T-helper 17 cell (primary cell): Measurements from ENCODE around the gene DIS3. TPM values are rescaled to one million over a fixed set of nuclear protein-coding genes. Genes with fewer than 3 reads are reported as not detected.
A peak's percentile ranks its signal among the peaks of the same experiment; 100 is the strongest.
"Not testable (repeated sequence)": the region's sequence is repeated elsewhere in the genome, so short reads cannot be mapped to it uniquely, and the experiment has no call there.

Experiments used
- ATAC-seq: fragments of 150-1000 bp; cut with Tn5 transposase; 2 replicates; pipeline ENCODE4 v1.10.0; 2021; ENCODE audit warnings: mild to moderate bottlenecking, moderate library complexity
- DNase-seq, 3 donors: peaks; one replicate each; pipeline versions ENCODE4 v3.0.0 to v3.0.0-alpha.2; 2020 to 2021
- H3K9me3 ChIP-seq: one replicate; pipeline ENCODE4 v1.7.0; 2013; ENCODE audit warnings: low read length, mild to moderate bottlenecking; ENCODE audit not compliant: control insufficient read depth, poor library complexity, severe bottlenecking
- H3K27ac Mint-ChIP-seq: one replicate; pipeline ENCODE4 v1.8.0; 2022; ENCODE audit warnings: mild to moderate bottlenecking, moderate library complexity, mixed read lengths
- H3K27me3 Mint-ChIP-seq: one replicate; pipeline ENCODE4 v1.8.0; 2022; ENCODE audit warnings: mixed read lengths
- H3K36me3 Mint-ChIP-seq: one replicate; pipeline ENCODE4 v1.8.0; 2022; ENCODE audit warnings: low read depth, mixed read lengths
- H3K4me1 Mint-ChIP-seq: one replicate; pipeline ENCODE4 v1.8.0; 2022; ENCODE audit warnings: mild to moderate bottlenecking, mixed read lengths
- H3K4me3 Mint-ChIP-seq: one replicate; pipeline ENCODE4 v1.8.0; 2022; ENCODE audit warnings: mild to moderate bottlenecking, moderate library complexity, mixed read lengths
- total RNA-seq, 4 donors: library from RNA in 2 of 4; stranded (reverse) in 2 of 4; gene quantifications; one replicate each; pipeline ENCODE4 v1.2.3 and lab custom pipeline; 2022 to 2026

Gene DIS3
- total RNA-seq, 2 donors from 2014 or later, result 29.1 to 42.2 TPM

DNA sequence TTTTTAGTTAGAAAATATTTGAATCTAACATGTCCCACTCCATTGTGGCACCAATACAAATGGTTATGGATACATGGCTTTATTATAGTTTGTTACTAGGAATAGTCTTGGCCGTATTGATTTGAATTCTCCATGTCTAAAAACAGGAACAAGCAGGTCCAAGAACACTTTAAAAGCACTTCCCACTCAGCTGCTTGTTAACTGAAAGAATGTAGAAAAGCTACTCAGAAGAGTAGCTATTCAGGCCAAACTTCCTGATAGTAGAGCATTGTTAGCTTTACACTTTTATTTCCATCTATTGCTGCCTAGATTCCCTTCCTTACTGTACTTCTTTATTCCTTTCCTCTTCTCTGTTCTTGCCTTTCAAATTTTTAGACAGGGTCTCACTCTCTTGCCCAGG, 7.1 kb upstream of the DIS3 start:
- DNase-seq, result no peak
- H3K4me3 Mint-ChIP-seq, result no peak overlapping the region

DNA sequence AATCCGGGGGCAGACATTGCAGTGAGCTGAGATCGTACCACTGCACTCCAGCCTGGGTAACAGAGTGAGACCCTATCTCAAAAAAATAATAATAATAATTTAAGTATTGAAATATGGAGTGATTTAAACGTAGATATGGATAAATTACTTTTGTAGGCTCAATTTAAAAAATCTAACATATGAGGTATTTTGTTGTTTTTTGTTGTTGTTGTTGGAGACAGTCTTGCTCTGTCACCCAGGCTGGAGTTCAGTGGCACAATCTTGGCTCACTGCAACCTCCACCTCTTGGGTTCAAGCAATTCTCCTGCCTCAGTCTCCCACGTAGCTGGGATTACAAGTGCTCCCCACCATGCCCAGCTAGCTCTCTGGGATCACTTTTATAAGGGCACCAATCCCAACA, 3.0 kb upstream of the DIS3 start:
- H3K9me3 ChIP-seq, H3K27ac Mint-ChIP-seq, H3K36me3 Mint-ChIP-seq, DNase-seq, ATAC-seq, H3K27me3 Mint-ChIP-seq, H3K4me3 Mint-ChIP-seq: not testable (repeated sequence)
- H3K4me1 Mint-ChIP-seq, result peaks cover 45% of the 10 kb centered on the region

More for the DNA sequence above, 7.1 kb upstream of the DIS3 start:
- Mint-ChIP-seq H3K27ac (no peak overlapping the region), H3K4me1 (peaks cover 29% of the 10 kb centered on the region), H3K27me3 (no peaks in the 10 kb centered on the region), H3K36me3 (peaks cover 7% of the 10 kb centered on the region)
- ATAC-seq, result no peak
- no peaks in the 10 kb centered on the region for H3K9me3 ChIP-seq

DNA sequence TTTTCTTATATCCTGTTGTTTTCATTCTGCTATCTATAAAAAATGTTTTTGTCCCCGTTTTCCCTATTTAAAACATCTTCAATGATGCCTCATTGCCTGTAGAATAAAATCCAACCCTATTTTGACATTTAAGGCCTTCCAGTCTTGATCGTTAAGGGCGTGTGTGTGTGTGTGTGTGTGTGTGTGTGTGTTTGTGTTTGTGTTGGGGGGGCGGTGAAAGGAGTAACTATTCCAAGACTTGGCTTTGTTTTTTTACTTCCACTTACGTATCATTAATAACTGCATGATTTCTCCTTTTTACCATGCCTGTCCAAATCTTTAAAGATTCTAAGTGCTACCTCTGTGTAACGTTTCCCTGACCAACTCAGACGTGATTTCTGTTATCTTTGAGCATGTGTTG, 1.0 kb upstream of the DIS3 start:
- H3K4me1 Mint-ChIP-seq, result peaks cover 49% of the 10 kb centered on the region

DNA sequence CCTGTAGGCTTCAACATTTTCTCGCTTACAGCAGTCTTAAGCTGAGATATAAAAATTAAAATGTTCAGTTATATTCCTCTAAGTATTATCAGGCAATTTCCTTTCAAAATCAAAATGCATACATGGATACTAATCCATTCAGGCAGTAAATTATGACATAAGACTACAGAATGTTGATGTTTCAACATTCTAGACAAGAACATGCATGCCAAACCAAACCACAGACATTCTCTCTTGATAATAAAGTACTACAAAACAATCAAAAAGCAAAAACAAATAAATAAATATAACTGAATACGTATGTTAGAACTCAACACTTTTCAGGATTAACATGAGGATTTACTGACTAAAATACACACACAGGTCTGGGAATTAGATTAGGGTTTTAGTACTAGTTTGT, 7.7 kb downstream of the DIS3 start:
- Mint-ChIP-seq H3K36me3 (peaks cover 5% of the 10 kb centered on the region), H3K27me3 (no peaks in the 10 kb centered on the region)

More for the DNA sequence above, 1.0 kb upstream of the DIS3 start:
- ATAC-seq (no peak), DNase-seq (no peak)
- H3K27me3 Mint-ChIP-seq, result no peaks in the 10 kb centered on the region
- peak overlapping the region; percentile 95 for H3K27ac Mint-ChIP-seq
- peak overlapping the region; percentile 99 for H3K4me3 Mint-ChIP-seq
- peaks cover 6% of the 10 kb centered on the region for H3K36me3 Mint-ChIP-seq
- H3K9me3 ChIP-seq, result no peaks in the 10 kb centered on the region

DNA sequence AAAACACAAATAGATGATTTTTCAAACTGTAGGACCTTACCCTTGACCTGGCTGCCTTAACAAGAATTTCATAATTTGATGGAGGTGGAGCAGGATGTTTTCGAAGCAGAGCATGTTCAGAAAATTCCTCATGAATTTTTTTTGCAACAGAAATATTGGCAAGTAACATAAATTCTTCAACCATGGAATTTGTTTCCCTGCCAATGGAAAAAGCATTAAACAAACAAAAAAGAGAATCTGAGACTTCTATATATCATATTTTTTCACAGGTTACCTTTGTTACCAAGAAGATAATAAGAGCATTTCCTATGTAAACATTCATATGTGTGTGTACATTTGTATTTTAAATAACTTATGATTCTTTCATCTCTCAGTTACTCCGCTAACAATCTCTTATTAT, 18.3 kb downstream of the DIS3 start:
- Mint-ChIP-seq H3K36me3 (peaks cover 2% of the 10 kb centered on the region), H3K27ac (peak overlapping the region; percentile 37), H3K27me3 (no peaks in the 10 kb centered on the region), H3K4me1 (peaks cover 4% of the 10 kb centered on the region), H3K4me3 (no peak overlapping the region)
- ATAC-seq (no peak), DNase-seq (no peak)
- no peaks in the 10 kb centered on the region for H3K9me3 ChIP-seq

More for the DNA sequence above, 7.7 kb downstream of the DIS3 start:
- H3K27ac Mint-ChIP-seq, result no peak overlapping the region
- peaks cover 13% of the 10 kb centered on the region for H3K4me1 Mint-ChIP-seq
- DNase-seq, result no peak
- no peak overlapping the region for H3K4me3 Mint-ChIP-seq
- ATAC-seq, result no peak
- no peaks in the 10 kb centered on the region for H3K9me3 ChIP-seq

DNA sequence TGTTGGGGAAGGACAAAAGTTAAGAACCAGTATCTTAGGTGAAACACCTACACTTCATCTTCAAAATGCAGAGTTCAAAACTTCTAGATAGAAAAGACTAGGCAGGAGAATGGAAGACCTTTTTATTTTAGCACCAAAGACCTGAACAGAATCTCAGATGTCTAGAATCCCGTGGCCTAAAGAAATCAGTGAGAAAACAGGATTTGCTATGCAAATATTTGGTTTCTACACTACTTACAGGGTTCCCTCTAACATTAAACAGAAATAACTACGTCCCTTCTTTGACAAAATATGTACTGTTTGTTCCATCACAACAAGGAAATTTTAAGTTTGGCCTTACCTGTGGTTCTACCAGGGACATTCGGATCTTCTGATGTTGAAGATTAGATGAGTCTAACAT, 21.5 kb downstream of the DIS3 start:
- no peaks in the 10 kb centered on the region for H3K9me3 ChIP-seq
- H3K36me3 Mint-ChIP-seq, result peaks cover 4% of the 10 kb centered on the region
- H3K4me1 Mint-ChIP-seq, result peaks cover 2% of the 10 kb centered on the region
- no peak overlapping the region for H3K4me3 Mint-ChIP-seq
- ATAC-seq (no peak), DNase-seq (no peak)
- no peak overlapping the region for H3K27ac Mint-ChIP-seq
- no peaks in the 10 kb centered on the region for H3K27me3 Mint-ChIP-seq

DNA sequence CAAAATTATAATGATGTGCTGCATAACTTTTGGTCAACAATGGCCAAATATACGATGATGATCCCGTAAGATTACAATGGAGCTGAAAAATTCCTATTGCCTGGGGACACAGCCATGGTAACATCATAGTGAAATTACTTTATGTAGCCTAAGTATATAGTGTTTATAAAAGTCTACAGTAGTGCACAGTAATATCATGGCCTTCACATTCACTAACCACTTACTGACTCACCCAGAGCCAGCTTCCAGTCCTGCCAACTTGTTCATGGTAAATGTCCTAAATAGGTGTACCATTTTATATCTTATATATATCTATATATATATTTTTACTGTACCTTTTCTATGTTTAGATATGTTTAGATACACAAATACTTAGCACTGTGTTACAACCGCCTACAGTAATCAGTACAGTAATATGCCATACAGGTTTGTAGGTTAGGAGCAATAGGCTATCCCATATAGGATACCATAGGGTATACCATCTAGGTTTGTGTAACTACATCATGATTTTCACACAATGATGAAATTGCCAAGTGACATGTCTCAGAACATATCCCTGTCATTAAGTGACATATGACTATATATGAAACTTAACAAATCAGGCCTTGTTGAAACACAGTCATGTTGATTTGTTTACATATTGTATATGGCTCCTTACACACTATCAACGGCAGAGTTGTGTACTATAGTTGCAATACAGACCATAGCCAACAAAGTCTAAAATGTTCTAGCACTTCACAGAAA, 23.7 kb downstream of the DIS3 start:
- H3K9me3 ChIP-seq, result no peaks in the 10 kb centered on the region
- H3K27me3 Mint-ChIP-seq, result no peaks in the 10 kb centered on the region
- peaks cover 2% of the 10 kb centered on the region for H3K4me1 Mint-ChIP-seq
- DNase-seq, result no peak
- peaks cover 4% of the 10 kb centered on the region for H3K36me3 Mint-ChIP-seq
- no peak for ATAC-seq
- H3K27ac Mint-ChIP-seq, result no peak overlapping the region
- H3K4me3 Mint-ChIP-seq, result no peak overlapping the region

DNA sequence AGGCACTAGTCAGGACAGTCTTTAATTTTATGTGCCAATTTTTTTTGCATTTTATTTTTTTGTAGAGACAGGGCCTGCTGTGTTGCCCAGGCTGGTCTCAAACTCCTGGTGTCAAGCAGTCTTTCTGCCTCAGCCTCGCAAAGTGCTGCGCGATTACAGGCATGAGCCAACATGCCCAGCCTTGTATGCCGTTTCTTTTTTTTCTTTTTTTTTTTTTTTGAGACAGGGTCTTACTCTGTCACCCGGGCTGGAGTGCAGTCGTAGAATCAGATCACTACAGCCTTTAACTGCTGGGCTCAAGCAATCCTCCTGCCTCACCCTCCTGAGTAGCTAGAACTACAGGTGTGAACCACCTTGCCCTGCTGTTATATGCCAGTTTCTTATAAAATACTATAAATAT, 27.6 kb downstream of the DIS3 start:
- H3K27ac Mint-ChIP-seq, result no peak overlapping the region
- H3K27me3 Mint-ChIP-seq, result no peaks in the 10 kb centered on the region
- H3K36me3 Mint-ChIP-seq, result peaks cover 6% of the 10 kb centered on the region
- ATAC-seq (no peak), DNase-seq (no peak)
- H3K4me1 Mint-ChIP-seq, result peaks cover 9% of the 10 kb centered on the region
- H3K4me3 Mint-ChIP-seq, result no peak overlapping the region
- H3K9me3 ChIP-seq, result no peaks in the 10 kb centered on the region

DNA sequence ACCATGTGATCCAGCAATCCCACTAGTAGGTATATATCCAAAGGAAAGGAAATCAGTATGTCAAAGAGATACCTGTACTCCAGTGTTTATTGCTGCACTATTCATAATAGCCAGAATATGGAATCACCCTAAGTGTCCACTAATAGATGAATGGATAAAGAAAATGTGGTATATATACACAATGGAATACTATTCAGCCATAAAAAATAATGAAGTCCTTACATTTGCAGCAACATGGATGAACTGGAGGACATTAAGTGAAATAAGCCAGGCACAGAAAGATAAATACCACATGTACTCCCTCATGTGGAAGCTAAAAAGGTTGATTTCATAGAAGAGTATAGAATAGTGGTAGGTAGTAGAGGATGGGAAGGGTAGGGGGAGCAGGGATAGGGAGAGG, 30.5 kb downstream of the DIS3 start:
- no peak overlapping the region for H3K4me3 Mint-ChIP-seq
- peak overlapping the region; percentile 19 for H3K27ac Mint-ChIP-seq
- H3K27me3 Mint-ChIP-seq, result no peaks in the 10 kb centered on the region
- peaks cover 14% of the 10 kb centered on the region for H3K4me1 Mint-ChIP-seq
- DNase-seq (no peak), ATAC-seq (no peak)
- H3K9me3 ChIP-seq, result no peaks in the 10 kb centered on the region
- peaks cover 6% of the 10 kb centered on the region for H3K36me3 Mint-ChIP-seq

DNA sequence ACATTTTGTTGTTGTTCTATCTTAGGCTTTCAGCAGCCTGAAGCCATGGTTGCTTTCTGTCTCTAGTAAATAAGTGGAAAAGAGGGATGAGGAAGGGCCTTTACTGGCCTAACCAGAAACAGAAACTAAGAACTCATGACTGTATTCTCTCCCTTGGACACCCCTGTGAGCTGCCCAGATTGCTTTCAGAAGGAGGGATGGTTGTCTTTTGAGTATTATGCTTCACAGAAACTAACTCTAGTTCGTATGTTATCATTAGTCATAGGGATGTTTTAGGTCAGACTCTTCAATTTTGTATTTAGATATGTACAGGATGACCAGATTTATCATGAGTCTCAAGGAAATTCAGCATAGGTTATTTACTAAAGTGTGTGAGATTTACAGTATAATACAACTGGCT, 36.4 kb downstream of the DIS3 start:
- no peak overlapping the region for H3K27ac Mint-ChIP-seq
- no peaks in the 10 kb centered on the region for H3K27me3 Mint-ChIP-seq
- H3K36me3 Mint-ChIP-seq, result no peaks in the 10 kb centered on the region
- no peak for DNase-seq
- H3K4me3 Mint-ChIP-seq, result no peak overlapping the region
- peaks cover 17% of the 10 kb centered on the region for H3K4me1 Mint-ChIP-seq
- no peaks in the 10 kb centered on the region for H3K9me3 ChIP-seq
- no peak for ATAC-seq

DNA sequence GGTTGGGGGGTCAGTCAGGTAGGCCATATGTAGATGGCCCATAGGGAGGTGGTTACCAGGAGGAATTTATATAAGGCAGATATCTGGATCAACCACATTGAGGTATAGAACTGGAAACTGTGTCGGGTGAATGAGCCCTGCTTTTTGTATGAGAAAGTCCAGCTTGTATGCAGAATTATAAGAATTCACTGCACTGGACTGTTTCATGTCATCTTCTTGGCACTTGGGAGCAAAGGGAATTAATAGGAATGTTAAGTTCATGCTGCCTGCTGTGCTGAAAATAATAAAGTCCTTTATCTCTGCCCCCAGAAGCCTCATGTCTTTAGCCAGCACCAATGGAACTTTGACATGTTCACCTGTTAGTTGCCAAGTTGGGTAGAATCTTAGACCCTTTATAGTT, 41.7 kb downstream of the DIS3 start:
- Mint-ChIP-seq H3K4me1 (peaks cover 11% of the 10 kb centered on the region), H3K4me3 (no peak overlapping the region), H3K36me3 (peaks cover 3% of the 10 kb centered on the region), H3K27me3 (no peaks in the 10 kb centered on the region), H3K27ac (no peak overlapping the region)
- DNase-seq (no peak), ATAC-seq (no peak)
- no peaks in the 10 kb centered on the region for H3K9me3 ChIP-seq

DNA sequence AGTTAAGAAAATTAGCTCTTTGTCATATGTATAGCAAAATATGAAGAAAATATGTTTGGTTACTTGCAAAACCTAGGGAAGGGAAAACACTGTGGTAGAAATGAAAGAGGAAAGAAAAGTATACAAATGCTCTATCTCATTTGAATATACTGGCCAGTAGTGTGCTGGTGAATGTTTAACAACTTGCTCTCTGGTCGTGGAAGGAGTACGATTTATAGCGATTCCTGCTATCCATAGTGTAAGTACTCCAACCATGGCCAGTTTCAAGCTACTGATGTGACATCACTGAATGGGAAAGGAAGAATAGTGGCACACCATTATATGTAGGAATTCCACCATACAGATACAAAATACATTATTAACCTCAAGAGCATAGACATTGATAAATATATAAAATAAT, 44.7 kb downstream of the DIS3 start:
- Mint-ChIP-seq H3K27me3 (no peaks in the 10 kb centered on the region), H3K4me3 (no peak overlapping the region), H3K4me1 (peaks cover 18% of the 10 kb centered on the region), H3K36me3 (peaks cover 8% of the 10 kb centered on the region), H3K27ac (no peak overlapping the region)
- no peaks in the 10 kb centered on the region for H3K9me3 ChIP-seq
- ATAC-seq (no peak), DNase-seq (no peak)

DNA sequence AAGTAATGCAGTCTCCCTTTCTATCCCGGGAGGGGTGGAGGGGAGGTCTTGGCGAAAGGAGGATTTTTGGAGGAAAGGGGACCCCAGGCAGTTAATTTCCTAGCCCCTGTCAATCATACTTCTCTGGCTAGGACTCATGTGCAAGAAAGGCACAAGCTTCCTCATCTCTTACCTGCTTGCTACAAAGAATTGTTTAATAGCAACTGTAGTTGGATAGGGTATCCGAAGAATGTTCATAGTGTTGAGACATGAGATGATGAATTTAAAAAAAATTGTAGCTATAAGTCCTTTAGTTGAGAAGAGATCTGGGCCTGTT, 53.5 kb downstream of the DIS3 start:
- ATAC-seq, result no peak

More for the DNA sequence above, 53.5 kb downstream of the DIS3 start:
- Mint-ChIP-seq H3K4me1 (peaks cover 26% of the 10 kb centered on the region), H3K27ac (peak overlapping the region; percentile 91), H3K4me3 (peak overlapping the region; percentile 96), H3K36me3 (peaks cover 2% of the 10 kb centered on the region), H3K27me3 (no peaks in the 10 kb centered on the region)
- no peak for DNase-seq
- H3K9me3 ChIP-seq, result no peaks in the 10 kb centered on the region
